GM19193 (cell line): ENCODE data around the gene SLC25A38.

Experiments used
- POLR2A ChIP-seq: IDR thresholded peaks from 4 replicates; pipeline ENCODE4 v1.6.1; 2011; ENCODE audit not compliant: insufficient read depth, insufficient read length; ENCODE audit errors: extremely low read depth

SLC25A38 gene

DNA sequence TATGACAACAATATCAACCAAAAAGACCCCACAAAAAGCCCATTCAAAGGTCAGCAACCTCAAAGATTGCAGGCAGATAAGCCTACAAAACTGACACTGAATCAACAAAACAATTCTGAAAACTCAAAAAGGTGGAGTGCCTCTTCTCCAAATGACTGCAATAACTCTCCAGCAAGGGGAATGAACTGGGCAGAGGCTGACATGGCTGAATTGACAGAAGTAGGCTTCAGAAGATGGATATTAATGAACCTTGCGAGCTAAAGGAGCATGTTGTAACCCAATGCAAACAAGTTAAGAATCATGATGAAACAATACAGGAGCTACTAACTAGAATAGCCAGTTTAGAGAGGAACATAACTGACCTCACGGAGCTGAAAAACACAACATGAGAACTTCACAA is 20.4 kb upstream of the SLC25A38 start:
- no peak for TF ChIP-seq POLR2A

DNA sequence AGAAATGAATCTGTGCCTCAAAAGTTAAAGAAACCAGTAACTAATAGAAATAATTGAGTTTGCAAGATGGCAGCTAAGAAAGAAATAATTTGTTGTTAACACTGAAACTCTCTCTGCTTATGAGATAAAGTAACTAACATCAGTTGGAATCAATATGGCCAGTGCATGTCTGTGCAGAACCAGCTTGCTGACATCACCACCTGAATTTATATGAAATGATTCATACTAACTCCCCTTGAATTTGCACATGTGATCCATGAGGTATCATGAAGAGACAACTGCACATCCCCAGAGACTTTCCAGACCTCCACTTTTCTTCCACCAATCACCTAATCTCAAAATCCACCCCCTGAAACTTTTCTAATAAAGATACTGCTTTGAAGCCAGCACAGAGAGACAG is 10.3 kb upstream of the SLC25A38 start:
- no peak for TF ChIP-seq POLR2A

DNA sequence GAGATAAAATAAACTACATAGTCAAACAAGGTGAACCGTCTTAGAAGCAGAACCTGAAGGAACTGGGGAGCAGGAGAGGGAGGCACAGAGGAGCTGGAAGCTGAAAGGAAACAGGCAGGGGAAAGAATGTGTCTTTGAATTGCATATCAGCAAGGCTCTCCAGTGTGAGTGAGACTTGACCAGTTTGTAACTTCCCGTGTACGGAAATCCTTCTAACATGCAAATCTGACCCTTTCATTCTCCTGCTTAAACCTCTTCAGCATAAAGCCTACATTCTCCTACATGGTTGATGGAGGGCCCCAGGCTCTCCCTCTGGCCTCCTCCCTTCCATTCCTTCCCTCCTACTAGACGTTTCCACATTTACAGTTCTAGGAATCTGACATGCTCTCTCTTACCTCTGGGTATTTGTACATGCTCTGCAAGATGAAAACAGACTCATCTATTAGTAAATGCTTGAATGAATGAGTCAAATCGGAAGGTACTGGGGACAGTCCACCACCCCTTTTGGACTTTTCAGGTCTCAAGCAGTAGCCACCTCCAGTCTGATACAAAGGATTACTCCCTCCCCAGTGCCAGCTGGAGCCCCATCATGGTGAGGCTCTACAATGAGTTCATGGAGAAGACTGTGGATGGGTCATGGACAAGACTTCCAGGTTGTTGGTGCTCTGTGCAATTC is 6.1 kb upstream of the SLC25A38 start:
- no peak for TF ChIP-seq POLR2A

DNA sequence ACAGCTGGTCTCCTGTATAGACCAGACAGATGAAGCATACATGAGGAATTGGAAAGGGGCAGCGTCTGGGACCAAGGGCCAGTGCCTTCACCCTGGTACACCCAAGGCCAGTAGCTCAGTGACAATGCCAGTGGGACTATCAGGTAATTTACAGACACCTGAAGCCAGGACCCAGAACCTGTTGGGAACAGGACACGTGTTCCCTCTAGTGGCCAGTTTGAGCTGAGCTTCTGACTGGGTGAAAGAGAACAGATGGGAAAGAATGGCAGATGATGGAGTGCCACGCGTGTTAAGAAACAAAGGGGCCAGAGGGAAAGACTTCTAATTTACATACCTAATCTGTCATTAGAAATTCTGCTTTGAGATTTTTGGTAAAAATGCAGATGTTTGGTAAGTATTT is 5.1 kb upstream of the SLC25A38 start:
- no peak for TF ChIP-seq POLR2A

DNA sequence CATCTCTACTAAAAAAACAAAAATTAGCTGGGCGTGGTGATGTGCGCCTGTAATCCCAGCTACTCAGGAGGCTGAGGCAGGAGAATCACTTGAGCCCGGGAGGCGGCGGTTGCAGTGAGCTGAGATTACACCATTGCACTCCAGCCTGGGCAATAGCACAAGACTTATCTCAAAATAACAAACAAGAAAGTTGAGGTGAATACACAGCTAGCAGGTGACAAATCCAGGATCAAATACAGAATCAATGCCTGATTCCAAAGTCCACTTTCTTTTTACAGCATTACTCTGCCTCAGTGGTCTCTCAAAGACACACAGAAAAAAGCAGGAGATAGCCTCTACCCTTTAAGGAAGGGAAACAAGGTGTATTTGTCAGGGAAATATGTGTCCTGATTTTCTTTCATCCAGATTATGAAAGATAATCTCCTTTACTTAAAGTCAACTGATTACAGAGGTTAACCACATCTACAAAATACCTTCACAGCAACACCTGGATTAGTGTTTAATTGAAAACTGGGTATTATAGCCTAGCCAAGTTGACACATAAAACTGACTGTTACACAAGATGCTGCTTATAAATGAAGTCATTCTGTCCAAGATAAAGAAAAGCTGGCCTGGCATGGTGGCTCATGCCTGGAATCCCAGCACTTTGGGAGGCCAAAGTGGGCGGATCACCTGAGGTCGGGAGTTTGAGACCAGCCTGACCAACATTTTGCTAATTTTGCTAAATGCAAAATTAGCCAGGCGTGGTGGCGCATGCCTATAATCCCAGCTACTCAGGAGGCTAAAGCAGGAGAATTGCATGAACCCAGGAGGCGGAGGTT is 4.0 kb upstream of the SLC25A38 start:
- no peak for TF ChIP-seq POLR2A

DNA sequence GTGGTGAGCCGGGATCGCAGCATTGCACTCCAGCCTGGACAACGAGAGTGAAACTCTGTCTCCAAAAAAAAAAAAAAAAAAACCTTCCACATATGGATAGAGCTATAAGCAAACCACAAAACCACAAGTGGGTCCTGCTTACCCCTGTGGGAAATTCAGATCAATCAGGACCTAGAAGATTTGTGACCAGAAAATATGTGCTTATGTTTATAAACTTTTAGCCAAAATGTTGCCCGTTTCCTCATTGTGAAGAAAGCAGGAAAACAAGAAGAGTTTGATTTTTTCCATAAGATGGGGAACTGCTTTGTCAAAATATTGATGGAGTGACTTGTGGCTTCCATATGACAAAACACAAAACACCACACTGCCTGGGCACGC is 3.4 kb upstream of the SLC25A38 start:
- no peak for TF ChIP-seq POLR2A

DNA sequence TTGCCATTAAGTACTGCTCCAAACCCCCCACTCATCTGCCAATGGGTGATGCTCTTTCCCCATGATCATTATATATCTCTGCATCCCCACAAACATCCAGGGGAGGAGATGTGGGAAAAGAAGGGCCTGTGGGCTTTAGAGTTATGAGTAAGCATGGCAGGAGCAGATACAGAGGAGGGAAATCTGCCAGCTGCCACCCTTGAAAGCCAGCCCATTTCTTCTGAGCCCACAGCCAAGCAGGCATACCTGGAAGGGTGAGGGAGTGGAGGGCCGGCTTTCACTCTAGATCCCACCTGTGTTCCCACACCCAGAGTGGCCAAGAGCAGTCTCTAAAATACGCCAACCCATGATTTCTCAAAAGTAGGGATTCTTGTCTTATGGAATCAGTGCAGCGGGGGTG is 1.7 kb upstream of the SLC25A38 start:
- no peak for TF ChIP-seq POLR2A

DNA sequence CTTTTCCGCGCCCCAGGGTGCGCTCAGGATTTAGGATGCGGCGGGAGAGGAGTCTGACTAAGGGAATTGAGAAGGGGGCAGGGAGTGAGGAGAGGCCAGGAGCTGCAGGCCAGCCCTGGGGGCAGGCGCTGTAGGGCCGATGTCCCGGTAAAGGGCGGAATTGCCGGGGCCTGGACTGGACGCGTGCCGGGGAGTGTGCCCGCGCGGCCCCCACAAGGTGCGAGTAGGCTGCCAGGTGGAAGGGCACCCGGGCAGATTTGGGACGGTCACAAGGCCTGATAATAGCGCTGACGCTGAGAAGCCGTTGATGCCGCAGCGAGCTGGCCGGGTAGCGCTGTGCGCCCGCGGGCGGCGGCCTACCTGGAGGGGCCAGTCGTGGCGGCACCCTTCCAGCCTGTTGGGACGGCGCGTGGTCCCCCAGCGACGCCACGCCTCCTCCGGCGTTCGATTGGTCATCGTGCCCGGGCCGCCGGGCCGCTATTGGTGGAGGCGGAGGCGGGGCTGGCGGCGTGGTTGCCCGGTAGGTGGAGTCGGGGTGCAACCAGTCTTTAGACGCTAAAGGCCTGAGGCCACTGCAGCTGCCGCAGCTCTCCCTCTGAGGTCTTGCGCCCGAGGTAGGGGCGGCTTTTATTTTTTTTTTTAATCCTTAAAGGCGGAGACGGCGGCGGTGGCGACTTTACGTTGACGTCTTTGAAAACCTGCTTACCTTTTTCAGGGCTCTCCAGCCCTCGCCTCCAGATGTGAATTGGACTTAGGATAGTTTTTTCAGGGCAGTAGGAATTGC is 903 bp downstream of the SLC25A38 start:
- peak; percentile 87 for TF ChIP-seq POLR2A

DNA sequence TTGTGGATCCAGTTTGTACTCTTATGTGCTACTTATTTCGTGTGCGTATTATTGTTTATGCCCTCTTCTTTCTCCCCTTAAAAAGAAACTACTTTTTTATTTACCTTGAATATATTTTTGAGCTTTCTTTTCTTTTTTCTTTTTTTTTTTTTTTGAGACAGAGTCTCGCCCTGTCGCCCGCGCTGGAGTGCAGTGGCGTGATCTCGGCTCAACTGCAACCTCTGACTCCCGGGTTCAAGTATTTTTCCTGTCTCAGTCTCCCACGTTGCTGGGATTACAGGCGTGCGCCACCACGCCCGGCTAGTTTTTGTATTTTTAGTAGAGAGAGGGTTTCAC is 1.5 kb downstream of the SLC25A38 start:
- no peak for TF ChIP-seq POLR2A

DNA sequence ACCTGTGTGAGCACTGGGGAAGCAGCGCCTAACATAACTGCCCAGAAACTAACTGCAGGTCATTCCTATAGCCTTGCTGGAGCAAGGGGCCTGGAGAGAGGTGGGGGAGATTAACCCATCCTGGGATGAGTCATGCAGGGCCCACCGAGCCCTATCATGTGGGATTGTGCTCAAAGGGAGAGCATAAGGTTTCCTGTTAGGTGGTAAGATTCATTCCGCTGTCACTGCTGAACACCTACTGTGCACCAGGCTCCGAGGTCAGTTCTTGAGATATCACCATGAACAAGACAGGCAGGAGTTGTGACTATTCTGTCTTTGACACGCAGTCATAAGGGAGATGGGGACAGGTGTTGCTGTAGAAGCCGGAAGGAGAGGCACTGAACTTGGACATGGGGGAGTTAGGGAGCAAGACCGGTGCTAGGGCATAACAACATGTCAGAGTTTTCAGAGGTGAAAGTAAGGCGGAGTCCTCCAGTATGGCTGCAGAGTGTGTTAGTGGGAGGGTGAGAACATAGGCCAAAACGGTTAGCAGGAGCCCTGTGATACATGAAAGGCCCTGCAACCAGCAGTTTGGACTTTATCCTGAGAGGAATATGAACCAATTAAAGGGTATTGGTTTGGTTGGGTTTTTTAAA is 2.4 kb downstream of the SLC25A38 start:
- no peak for TF ChIP-seq POLR2A

DNA sequence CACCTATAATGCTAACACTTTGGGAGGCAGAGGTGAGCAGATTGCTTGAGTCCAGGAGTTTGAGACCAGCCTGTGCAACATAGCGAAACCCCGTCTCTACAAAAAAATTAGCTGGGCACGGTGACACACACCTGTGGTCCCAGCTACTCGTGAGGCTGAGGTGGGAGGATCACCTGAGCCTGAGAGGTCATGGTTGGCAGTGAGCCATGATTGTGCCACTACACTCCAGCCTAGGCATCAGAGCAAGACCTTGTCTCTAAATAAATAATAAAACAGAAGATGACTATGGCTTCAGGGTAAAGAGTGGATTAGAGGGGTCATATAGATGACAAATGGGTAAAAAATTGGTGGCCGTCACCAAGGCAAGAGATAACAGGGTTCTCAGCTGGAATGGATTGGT is 3.1 kb downstream of the SLC25A38 start:
- TF ChIP-seq POLR2A = no peak

DNA sequence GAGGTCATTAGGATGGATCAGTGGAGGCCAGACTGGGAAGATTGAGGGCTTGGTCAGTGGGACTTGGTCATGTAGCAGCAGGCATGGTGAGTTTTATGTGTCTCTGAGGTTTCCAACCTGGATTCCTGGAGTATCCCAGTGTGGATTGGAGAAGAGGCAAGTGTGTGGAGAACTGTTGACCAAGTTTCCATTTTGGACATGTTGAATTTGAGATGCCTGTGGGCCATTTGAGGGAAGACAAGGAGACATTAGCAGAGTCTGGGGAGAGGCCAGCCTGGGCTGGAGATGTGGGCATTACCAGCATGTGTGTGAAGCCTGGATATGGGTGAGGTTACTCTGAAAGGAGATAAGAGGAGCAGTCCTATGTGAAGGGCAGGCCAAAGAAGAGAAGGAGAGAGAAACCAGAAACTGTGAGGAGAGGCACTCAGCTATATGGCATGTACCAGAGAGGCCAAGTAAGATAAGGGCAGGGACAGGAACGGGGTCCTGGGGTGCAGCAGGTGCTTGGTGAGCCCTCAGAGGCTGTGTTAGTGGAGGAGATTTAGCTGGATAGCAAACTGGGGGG is 4.3 kb downstream of the SLC25A38 start:
- TF ChIP-seq POLR2A = no peak

DNA sequence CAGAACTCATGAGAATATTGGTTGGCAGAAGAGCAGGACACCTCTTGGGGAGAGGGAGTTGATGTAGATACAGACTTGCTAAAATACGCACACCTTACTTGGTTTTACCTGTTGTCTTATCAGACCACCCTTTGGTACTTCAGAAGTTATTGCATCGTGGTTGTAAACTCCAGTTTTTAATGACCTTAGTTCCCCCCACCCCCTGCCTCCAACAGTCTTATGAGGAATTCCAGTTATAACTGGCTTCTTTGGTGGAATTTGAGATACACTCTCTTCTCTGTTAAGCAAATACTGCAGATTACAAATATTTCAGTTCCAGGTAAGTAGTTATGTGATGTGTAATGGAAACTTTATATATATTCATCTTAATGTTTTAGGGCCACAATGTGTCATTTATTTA is 5.0 kb downstream of the SLC25A38 start:
- no peak for TF ChIP-seq POLR2A

DNA sequence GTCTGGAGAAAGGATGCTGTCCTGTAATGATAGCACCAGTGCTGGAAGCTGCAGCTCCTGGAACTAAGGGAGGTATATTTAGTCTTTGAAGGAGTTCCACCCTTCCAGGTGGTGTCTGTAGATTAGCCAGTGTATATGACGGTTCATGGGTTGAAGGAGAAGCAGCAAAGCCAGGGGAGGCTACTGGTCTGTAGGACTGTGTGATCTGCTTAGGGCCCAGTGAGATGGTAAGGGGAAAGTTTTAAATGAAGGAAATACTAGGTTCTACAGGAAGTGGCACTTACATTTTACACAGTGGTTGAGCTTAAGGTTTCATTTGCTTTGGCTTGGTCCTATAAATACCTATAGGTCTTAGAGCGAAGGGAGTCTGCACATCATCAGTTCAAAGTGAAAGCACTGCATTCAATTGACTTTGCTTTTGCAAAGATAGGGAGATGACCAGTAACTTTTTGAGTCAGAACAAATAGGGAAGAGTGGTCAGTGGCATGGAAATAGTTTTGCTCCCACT is 5.6 kb downstream of the SLC25A38 start:
- TF ChIP-seq POLR2A = no peak

DNA sequence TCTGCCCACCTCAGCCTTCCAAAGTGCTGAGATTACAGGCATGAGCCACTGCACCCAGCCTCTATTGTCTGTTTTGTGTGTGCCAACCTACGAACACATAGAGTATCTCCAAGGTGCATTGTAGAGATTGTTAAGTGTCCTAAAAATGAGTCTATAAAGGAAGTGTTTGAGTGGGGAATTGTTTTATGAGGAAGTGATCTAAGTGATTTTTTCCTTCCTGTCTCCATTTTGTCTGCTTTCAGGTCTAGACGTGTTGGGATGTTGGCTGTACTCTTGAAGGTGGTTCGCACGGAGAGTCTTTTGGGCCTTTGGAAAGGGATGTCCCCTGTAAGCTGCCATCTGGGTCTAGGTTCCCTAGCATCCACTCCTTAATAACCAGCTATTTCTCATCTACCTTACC is 7.0 kb downstream of the SLC25A38 start:
- no peak for TF ChIP-seq POLR2A

DNA sequence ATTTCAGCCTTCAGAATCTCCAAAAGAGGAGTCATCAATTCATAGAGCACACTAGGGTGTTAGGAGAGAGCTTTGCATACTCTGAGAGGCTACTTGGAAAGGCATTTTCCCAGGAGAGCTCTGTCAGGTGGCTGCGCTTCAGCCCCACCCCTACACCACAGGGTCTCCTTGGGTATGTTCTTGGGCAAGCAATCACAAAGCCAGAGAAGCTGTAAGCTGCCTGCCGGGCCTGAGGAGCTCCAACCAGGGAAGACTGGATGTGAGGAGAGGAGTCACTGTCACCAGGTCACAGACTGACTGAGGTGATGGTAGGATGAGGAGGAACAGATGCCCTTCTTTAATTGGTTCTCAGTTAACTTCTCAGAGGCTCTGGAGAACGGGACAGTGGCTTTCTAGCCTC is 13.5 kb downstream of the SLC25A38 start:
- no peak for TF ChIP-seq POLR2A

DNA sequence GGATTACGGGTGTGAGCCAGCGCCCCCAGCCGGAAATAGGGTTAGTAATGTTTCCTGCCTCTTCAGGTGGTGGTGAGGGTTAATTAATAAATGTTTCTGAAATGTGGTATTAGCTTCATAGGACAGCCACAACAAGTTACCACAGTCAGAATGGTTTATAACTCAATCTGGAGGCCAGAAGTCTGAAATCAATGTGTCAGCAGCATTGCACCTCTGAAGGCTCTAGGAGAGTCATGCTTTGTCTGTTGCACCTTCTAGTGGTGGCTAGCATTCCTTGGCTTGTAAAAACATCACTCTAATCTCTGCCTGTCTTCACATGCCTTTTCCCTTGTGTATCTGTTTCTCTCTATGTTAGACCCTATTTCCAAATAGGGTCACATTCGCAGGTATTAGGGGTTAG is 15.5 kb downstream of the SLC25A38 start:
- no peak for TF ChIP-seq POLR2A
